HG03575 (cell line): ENCODE data around the gene PEPD.
"Not testable (repeated sequence)": the region's sequence is repeated elsewhere in the genome, so short reads cannot be mapped to it uniquely, and the experiment has no call there.

ENCODE experiments used
- ATAC-seq: cut with Tn5 transposase; IDR thresholded peaks from one replicate; pipeline ENCODE4 v1.9.1; 2021; ENCODE audit not compliant: unreplicated experiment, insufficient number of reproducible peaks, low FRiP score; ENCODE audit errors: extremely low read depth

The PEPD gene

GRCh38 chr19:33502521-33502920 lies 19.1 kb downstream of the PEPD start:
- no peak for ATAC-seq

- no peak for ATAC-seq
Observed at GRCh38 chr19:33501693-33502356, 19.8 kb downstream of the PEPD start.

GRCh38 chr19:33500991-33501390 lies 20.6 kb downstream of the PEPD start:
- no peak for ATAC-seq

- no peak for ATAC-seq
Observed at GRCh38 chr19:33500586-33500985, 21.0 kb downstream of the PEPD start.

- ATAC-seq, result no peak
Observed at GRCh38 chr19:33499671-33500506, 21.7 kb downstream of the PEPD start.

GRCh38 chr19:33499248-33499647 lies 22.3 kb downstream of the PEPD start:
- ATAC-seq, result no peak

- no peak for ATAC-seq
Observed at GRCh38 chr19:33498391-33499000, 23.1 kb downstream of the PEPD start.

GRCh38 chr19:33497778-33498175 lies 23.8 kb downstream of the PEPD start:
- ATAC-seq, result no peak

GRCh38 chr19:33497131-33497777 lies 24.3 kb downstream of the PEPD start:
- ATAC-seq, result no peak

- ATAC-seq, result no peak
Observed at GRCh38 chr19:33496038-33496895, 25.3 kb downstream of the PEPD start.

- ATAC-seq, result no peak
Observed at GRCh38 chr19:33493401-33494275, 28.0 kb downstream of the PEPD start.

- ATAC-seq, result no peak
Observed at GRCh38 chr19:33492951-33493350, 28.6 kb downstream of the PEPD start.

GRCh38 chr19:33492090-33492489 lies 29.5 kb downstream of the PEPD start:
- no peak for ATAC-seq

GRCh38 chr19:33490596-33490995 lies 31.0 kb downstream of the PEPD start:
- not testable (repeated sequence) for ATAC-seq

GRCh38 chr19:33490041-33490451 lies 31.5 kb downstream of the PEPD start:
- ATAC-seq, result no peak

- ATAC-seq, result no peak
Observed at GRCh38 chr19:33488826-33489225, 32.8 kb downstream of the PEPD start.

GRCh38 chr19:33487901-33488800 lies 33.4 kb downstream of the PEPD start:
- no peak for ATAC-seq
